BJ (cell line): ENCODE measurements around the gene GATA6. TPM values are rescaled to one million over a fixed set of nuclear protein-coding genes. Genes with fewer than 3 reads are reported as not detected.
"Not testable (repeated sequence)": the region's sequence is repeated elsewhere in the genome, so short reads cannot be mapped to it uniquely, and the experiment has no call there.

Experiments used
- CTCF ChIA-PET: fragments of 350-600 bp; formaldehyde crosslinking; extraction: SDS; loops from one replicate; lab custom pipeline; 2021; ENCODE audit warnings: antibody characterized with exemption, inconsistent platforms; lab: Yijun Ruan, JAX
- POLR2A ChIA-PET: fragments of 300-600 bp; sonication (Branson Sonifier 250); formaldehyde crosslinking; extraction: SDS; loops from one replicate; lab custom pipeline; 2021; ENCODE audit warnings: antibody characterized with exemption; lab: Charles Lee
- DNase-seq: peaks from one replicate; pipeline ENCODE4 v3.0.0-alpha.2; 2011; ENCODE audit warnings: low read depth
- H3K27me3 ChIP-seq: 2 replicates; pipeline ENCODE4 v1.6.0; 2011; ENCODE audit warnings: low read length; ENCODE audit not compliant: control insufficient read depth, insufficient read depth
- H3K36me3 ChIP-seq: 2 replicates; pipeline ENCODE4 v1.5.1; 2011; ENCODE audit warnings: low read length; ENCODE audit not compliant: control insufficient read depth, insufficient read depth
- H3K4me3 ChIP-seq: 2 replicates; pipeline ENCODE4 v1.5.1; 2011; ENCODE audit warnings: low read depth, mild to moderate bottlenecking, control low read depth, low read length
- CTCF ChIP-seq: IDR thresholded peaks from 2 replicates; pipeline ENCODE4 v1.5.1; 2011; ENCODE audit warnings: low read depth, mild to moderate bottlenecking, control low read depth, inconsistent platforms, low read length, moderate library complexity; ENCODE audit not compliant: insufficient read depth
- polyA plus RNA-seq: library from polyadenylated mRNA; depleted of rRNA; stranded (reverse); fragments of >200 nt; gene quantifications from 2 replicates; pipeline ENCODE4 v1.2.3, GENCODE V29; 2011

The GATA6 gene
- polyA plus RNA-seq, 1 experiment = 0.65 TPM

- Histone ChIP-seq H3K27me3 (0 out of 2 replicates have a peak, but pooled peaks cover 1% of the 10 kb centered on the region), H3K36me3 (no peaks in the 10 kb centered on the region; the same call in none of the 2 replicates), H3K4me3 (no peak overlapping the region)
- no peak for TF ChIP-seq CTCF
- ChIA-PET CTCF (no interaction called here), POLR2A (no interaction called here)
- DNase-seq = no peak
Measured at GRCh38 chr18:22182884-22183697, 13.7 kb downstream of the GATA6 start.

- Histone ChIP-seq H3K4me3 (no peak overlapping the region), H3K36me3 (no peaks in the 10 kb centered on the region; the same call in none of the 2 replicates), H3K27me3 (0 out of 2 replicates have a peak, but pooled peaks cover 2% of the 10 kb centered on the region)
- TF ChIP-seq CTCF = no peak
- POLR2A ChIA-PET = no interaction called here
- no peak for DNase-seq
- CTCF ChIA-PET = interaction anchor here (1.5 kb wide), 1 partner anchor 15 kb away, joined by 3 read pairs; no protein-coding TSS in a partner anchor
Measured at GRCh38 chr18:22183698-22184170, 14.3 kb downstream of the GATA6 start.

GRCh38 chr18:22184573-22184972 is 15.2 kb downstream of the GATA6 start:
- POLR2A ChIA-PET, H3K27me3 ChIP-seq, H3K36me3 ChIP-seq, H3K4me3 ChIP-seq, DNase-seq: not testable (repeated sequence)
- CTCF ChIA-PET = interaction anchor here (1.5 kb wide), 1 partner anchor 14 kb away, joined by 3 read pairs; no protein-coding TSS in a partner anchor

- 0 out of 2 replicates have a peak, but pooled peaks cover 6% of the 10 kb centered on the region for H3K27me3 ChIP-seq
- DNase-seq = no peak
- H3K36me3 ChIP-seq = no peaks in the 10 kb centered on the region; the same call in none of the 2 replicates
- POLR2A ChIA-PET = no interaction called here
- no peak overlapping the region for H3K4me3 ChIP-seq
- CTCF ChIA-PET = interaction anchor here (1.5 kb wide), 1 partner anchor 14 kb away, joined by 3 read pairs; no protein-coding TSS in a partner anchor
- TF ChIP-seq CTCF = no peak
Measured at GRCh38 chr18:22185273-22185672, 15.9 kb downstream of the GATA6 start.

GRCh38 chr18:22185771-22186386 is 16.5 kb downstream of the GATA6 start:
- Histone ChIP-seq H3K36me3 (no peaks in the 10 kb centered on the region; the same call in none of the 2 replicates), H3K4me3 (no peak overlapping the region), H3K27me3 (0 out of 2 replicates have a peak, but pooled peaks cover 6% of the 10 kb centered on the region)
- DNase-seq = no peak
- ChIA-PET POLR2A (no interaction called here), CTCF (no interaction called here)
- TF ChIP-seq CTCF = no peak
